DLD1 (cell line): ENCODE data around the gene COQ10B.

ENCODE experiments used
- in situ Hi-C: cut with HindIII; loops from 2 replicates; pipeline ENCODE4 v1.10.0; 2017; ENCODE audit warnings: low sequenced_read_pairs

Gene COQ10B

DNA sequence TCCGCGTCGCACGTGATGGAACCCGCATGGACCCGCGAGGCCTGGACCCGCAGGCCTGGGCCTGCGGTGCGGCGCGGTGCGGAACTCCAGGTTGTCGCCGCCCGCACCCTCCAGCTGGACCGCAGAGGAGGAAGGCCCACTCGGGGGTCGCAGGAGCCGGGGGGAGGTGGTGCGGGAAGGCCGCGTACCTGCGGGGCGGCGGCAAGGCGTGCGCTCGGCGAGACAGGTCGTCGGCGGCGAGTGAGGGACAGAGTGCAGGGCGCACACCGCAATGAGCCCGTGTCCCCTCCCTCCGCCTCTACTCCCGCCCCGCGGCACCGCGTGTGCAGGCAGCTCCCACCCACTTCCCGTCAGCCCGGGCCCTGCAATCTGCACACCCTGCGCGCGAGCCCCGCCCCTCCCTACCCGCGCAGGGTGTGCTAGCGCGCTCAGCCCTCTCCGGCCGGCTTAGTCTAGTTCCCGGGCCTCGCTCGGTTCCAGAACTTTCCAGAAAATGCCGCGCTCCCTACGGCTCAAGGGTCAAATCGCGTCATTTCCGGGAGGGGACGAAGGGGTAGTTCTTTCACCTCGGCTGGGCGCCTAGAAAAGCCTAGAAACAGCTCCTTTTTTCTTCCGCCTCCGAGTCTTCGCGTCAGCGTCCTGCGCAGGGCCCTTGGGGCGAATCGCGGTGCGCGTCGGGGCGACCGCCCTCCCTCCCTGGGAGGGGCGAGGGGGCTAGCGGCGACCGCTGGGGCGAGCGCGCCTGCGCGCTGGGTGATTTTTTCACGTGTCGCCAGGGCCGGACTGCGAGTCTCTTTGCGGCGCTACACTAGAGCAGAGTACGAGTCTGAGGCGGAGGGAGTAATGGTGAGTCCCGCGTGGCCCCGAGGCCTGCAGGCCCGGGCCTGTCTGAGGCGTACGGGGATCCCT is 46.5 kb downstream of the COQ10B start, which contains the start of the genes HSPD1 and HSPE1:
TSS of gene HSPD1 (minus strand) at position 247 of the 909 bp plus-strand sequence. CDS start 992 bp downstream, outside the sequence.
TSS of gene HSPE1 (plus strand) at position 786 of the 909 bp plus-strand sequence. CDS start at position 844, 58 bp downstream.
- in situ Hi-C loops = no loop called here

- in situ Hi-C loops = no loop called here
Observed at GRCh38 chr2:197500503-197501131, 47.3 kb downstream of the COQ10B start.

DNA sequence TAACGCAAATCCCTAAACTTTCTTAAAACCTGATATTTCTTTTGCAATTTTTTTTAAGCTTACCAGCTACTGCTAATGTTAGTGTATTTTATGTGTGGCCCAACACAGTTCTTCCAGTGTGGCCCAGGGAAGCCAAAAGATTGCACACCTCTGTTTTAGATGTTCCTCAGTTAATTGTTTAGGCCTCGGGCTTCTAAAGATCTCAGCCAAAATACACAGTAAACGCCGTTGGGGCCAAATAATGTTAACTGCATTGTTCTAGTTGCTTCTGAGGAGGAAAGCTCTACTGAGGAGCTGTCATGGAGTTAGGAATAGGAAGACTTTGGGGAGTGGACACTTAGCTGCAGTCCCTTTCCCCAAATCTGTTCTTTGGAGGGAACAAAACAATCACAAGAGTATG is 48.8 kb downstream of the COQ10B start:
- in situ Hi-C loops = no loop called here

GRCh38 chr2:197502685-197503084 is 49.3 kb downstream of the COQ10B start:
- in situ Hi-C loops = no loop called here

GRCh38 chr2:197504000-197504399 is 50.6 kb downstream of the COQ10B start:
- in situ Hi-C loops = no loop called here

DNA sequence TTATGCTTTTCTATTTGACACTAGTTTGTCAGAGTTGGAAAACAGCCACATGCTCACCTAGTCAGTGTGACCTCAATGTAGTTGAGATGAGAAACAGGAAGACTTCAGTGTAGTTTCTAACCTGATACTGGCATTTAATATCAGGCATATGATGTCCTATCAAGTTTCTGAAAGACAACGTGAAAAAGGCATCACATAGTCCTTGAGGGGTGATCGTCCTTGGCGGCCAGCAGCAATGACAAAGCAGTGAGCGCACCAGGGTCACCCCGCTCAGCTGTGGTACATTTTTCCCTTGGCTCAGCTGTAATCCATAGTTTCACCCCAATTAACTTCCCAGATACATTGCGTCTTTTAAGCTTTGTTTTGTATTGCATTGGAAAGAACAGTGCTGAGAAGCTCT is 51.2 kb downstream of the COQ10B start:
- in situ Hi-C loops = no loop called here

- in situ Hi-C loops = no loop called here
Observed at GRCh38 chr2:197506658-197507057, 53.3 kb downstream of the COQ10B start.

DNA sequence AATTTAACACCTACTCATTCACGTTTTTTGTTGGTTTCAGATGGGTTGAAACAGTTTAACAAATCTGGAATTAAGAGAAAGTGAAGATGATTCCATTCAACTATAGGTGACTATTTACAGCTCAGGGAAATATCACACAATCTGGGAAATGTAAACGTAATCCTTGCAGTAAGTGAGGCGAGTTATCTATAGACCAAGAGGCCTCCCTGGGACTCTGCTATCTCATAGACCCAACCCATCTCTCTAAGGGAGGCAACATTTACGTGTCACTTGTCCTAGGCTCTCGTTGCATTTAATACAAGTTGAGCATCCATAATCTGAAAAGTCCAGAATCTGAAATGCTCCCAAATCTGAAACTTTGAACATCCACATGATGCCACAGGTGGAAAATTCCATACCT is 60.6 kb downstream of the COQ10B start:
- in situ Hi-C loops = no loop called here

GRCh38 chr2:197514754-197515153 is 61.4 kb downstream of the COQ10B start:
- in situ Hi-C loops = no loop called here

GRCh38 chr2:197515315-197515738 is 62.0 kb downstream of the COQ10B start:
- in situ Hi-C loops = no loop called here

DNA sequence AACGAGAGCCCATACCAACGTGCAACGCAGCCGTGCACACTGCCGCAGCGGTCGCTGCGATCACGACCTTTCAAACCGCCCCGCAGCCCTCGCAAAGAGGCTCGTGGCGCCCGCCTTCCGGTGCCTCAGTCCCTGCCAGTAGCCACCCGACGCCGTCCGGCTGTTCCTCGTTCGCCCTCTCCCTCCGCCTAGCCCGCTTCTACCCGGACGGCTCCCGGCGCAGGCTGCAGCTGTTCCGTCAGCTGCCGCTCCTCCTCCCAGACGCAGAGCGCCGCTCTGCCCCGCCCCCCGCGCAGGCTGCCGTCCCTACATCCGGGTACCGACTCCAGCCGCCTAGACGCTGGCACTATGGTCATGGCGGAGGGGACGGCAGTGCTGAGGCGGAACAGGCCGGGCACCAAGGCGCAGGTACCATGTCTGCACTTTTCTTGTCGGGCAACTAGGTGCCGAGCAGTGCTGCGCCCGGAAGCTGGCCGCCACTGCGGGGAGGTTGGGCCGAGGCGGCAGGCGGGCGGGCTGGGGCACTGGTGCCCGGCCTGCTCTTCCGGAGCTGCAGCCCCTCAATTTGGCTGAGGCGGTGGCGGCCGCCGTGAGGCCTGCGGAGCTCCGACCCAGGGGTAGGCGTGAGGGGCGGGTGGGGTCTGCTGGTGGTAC is 62.5 kb downstream of the COQ10B start, which contains the start of gene MOB4:
TSS of gene MOB4 (plus strand) at position 328 of the 654 bp plus-strand sequence. CDS start at position 349, 21 bp downstream.
- in situ Hi-C loops = no loop called here

GRCh38 chr2:197516393-197516761 is 63.0 kb downstream of the COQ10B start:
- in situ Hi-C loops = no loop called here

GRCh38 chr2:197517150-197517549 is 63.8 kb downstream of the COQ10B start:
- in situ Hi-C loops = no loop called here
